Measurements from ENCODE around the gene CPA4.

DNA sequence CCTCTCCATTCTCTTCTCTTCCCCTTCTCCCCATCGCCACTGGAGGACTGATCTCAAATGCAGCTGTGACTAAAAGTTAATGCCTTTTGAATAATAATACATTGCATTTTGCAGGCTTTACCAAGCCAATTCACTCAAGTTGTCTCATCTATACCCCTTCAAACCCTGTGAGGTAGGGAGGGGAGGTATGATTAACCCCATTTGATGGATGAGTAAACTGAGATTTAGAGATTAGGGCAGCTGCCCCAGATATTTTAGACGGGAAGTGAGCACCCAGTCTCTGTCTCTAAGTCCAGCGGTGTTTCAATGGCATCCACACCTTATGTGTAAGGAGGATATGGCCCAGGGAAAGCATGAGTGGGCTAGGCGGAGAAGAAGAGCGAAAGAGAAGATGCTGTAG is 52.8 kb downstream of the CPA4 start:
- TF ChIP-seq, protein P1, sequence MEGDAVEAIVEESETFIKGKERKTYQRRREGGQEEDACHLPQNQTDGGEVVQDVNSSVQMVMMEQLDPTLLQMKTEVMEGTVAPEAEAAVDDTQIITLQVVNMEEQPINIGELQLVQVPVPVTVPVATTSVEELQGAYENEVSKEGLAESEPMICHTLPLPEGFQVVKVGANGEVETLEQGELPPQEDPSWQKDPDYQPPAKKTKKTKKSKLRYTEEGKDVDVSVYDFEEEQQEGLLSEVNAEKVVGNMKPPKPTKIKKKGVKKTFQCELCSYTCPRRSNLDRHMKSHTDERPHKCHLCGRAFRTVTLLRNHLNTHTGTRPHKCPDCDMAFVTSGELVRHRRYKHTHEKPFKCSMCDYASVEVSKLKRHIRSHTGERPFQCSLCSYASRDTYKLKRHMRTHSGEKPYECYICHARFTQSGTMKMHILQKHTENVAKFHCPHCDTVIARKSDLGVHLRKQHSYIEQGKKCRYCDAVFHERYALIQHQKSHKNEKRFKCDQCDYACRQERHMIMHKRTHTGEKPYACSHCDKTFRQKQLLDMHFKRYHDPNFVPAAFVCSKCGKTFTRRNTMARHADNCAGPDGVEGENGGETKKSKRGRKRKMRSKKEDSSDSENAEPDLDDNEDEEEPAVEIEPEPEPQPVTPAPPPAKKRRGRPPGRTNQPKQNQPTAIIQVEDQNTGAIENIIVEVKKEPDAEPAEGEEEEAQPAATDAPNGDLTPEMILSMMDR (IDR thresholded peaks at IDR 0.05; ENCODE audit: low read depth, low read length): no peak
- TF ChIP-seq POLR2A (IDR thresholded peaks at IDR 0.05; ENCODE audit: extremely low read depth, insufficient read length) (no peak), MYC (IDR thresholded peaks at IDR 0.05; ENCODE audit: low read depth, low read length) (no peak)
